ENCODE results near the gene TCF3. TPM values are rescaled to one million over a fixed set of nuclear protein-coding genes. Genes with fewer than 3 reads are reported as not detected.
"Not testable (repeated sequence)": the region's sequence is repeated elsewhere in the genome, so short reads cannot be mapped to it uniquely, and the experiment has no call there.

TCF3 gene
- total and polyA plus RNA-seq, 2 donors = 27.4 to 50.2 TPM

DNA sequence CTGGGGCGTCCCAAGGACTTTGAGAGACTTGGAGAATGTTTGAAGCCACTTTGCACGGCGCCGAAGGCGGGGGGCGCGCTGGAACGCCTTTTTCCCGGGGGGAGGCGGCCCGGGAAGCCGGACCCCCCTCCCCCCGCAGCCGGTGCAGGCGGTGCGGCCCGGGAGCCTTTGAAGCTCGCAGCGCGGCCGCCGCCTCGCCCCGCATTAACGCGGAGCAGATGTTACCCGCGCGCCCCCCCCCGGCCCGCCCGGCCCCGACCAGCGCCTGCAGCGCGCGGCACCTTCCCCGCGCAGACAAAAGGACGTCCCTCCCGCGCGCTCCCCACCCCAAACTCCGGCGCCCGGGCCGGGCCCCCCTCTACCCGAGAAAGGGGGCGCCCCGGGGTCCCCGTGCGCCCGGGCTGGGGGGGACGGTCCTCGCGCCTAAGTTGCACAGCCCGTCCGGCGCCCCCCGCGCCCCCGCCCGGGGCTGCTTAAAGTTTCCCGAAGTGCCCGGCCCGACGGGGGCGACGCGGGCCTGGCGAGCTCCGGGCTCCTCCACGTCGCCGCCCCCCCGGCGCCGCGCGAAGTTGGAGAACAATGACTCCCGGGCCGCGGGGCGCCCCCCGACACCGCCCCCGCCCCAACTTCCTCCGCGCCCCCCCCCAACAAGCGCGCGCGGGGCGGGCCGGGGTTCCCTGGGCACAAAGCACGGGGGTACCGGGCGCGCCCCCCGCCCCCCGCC lies 685 bp downstream of the TCF3 start:
- Histone ChIP-seq H3K36me3 (ENCODE audit: insufficient read depth) (no peaks in the 10 kb centered on the region), H3K4me1 (ENCODE audit: insufficient read depth) (peaks cover 2% of the 10 kb centered on the region), H3K27ac (ENCODE audit: low read depth) (no peak overlapping the region), H3K4me3 (ENCODE audit: low read depth, low read length) (peak overlapping the region; percentile 96)
- WGBS = 2% methylated on average over 99 of the region's 101 CpGs
- no peak for DNase-seq (ENCODE audit: extremely low spot score)

DNA sequence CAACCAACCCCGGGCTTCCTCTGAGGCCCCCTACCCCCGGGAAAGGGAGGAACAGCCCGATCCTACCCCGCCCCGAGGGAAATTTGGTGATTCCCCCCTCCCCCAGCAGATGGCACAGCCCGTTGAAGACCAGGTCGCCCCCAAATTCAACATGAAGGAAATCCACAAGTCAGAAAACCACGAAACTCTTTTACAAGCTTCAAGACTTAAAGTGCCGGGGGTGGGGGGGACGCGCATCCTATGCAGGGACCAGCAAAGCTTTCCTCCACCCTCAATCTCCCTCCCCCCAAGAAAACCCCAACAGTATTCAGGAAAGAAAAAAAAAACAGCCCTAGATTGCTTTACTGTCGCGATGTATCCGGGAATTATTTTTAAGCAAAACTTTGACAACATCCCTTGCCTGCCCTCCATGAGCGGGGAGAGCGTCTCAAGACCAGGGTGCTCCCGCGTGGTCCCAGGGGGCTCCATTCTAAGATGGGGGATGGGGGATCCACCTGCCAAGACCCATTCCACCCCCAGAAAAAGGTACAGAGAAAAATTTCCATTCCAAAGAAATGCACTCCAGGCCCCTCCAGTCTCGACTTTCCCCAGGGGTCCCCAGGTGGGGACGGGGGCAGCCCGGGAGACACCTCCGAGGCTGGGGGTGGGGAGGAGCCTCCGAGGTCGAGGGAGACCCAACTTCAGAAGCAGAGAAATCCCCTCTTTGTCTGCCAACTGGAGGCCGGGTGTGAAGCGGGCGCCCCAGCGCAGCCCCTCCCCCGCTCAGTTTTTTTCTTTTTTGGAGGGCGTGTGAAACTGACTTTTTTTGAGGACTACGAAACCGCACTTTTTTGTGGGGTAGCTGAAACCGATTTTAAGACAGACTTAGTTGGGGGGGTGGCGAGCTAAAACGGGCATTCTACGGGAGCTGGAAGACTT lies 1.5 kb downstream of the TCF3 start:
- Histone ChIP-seq H3K4me1 (ENCODE audit: insufficient read depth) (peaks cover 2% of the 10 kb centered on the region), H3K36me3 (ENCODE audit: insufficient read depth) (no peaks in the 10 kb centered on the region), H3K4me3 (ENCODE audit: low read depth, low read length) (peak overlapping the region; percentile 96), H3K27ac (ENCODE audit: low read depth) (no peak overlapping the region)
- no peak for DNase-seq (ENCODE audit: extremely low spot score)
- WGBS = 7% methylated on average over 36 of the region's 36 CpGs

DNA sequence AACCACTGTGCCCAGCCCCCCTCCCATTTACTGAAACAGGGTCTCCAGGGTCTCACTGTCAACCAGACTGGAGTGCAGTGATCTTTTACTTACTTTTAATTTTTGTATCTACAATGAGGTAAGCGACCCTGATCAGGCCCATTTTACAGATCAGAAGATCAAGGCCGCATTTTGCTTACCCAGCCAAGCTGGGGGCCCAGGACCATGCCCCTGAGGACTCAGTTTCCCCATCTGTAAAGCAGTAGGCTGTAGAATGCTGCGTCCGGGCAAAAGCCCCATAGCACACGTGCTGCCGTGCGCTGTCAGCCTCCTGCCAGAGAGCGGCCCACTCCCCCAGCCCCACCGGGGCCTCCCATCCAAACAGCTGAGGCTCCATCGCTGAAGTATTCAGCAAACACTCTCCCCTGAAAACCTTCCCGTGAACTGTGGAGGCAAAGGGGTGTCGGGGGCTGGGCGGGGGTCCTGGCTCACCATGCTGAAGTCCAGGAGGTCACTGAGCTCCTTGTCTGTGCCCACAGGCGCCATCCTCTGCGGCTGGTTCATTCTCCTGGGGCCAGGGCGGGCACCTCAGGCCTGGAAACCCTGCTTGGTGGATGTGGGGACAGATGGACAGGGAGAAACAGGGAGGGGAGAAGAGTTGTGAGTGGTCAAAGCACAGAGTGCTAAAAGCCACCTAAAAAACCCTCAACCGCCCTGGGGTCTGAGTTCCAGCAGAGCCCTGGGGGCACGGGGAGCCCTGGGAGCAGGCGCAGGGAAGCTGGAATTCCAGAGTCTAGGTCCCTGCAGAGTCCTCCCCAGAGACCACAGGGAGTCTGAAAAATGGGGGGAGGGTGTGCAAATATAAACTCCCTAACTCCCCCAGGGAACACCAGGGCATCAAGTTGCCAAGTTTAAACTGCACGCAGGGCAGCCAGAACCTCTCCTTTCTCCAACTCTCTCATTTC lies 2.4 kb downstream of the TCF3 start:
- Histone ChIP-seq H3K4me1 (ENCODE audit: insufficient read depth) (peaks cover 2% of the 10 kb centered on the region), H3K36me3 (ENCODE audit: insufficient read depth) (no peaks in the 10 kb centered on the region), H3K27ac (ENCODE audit: low read depth) (no peak overlapping the region), H3K4me3 (ENCODE audit: low read depth, low read length) (no peak overlapping the region)
- no peak for DNase-seq (ENCODE audit: extremely low spot score)
- WGBS = 86% methylated on average over 20 of the region's 20 CpGs

DNA sequence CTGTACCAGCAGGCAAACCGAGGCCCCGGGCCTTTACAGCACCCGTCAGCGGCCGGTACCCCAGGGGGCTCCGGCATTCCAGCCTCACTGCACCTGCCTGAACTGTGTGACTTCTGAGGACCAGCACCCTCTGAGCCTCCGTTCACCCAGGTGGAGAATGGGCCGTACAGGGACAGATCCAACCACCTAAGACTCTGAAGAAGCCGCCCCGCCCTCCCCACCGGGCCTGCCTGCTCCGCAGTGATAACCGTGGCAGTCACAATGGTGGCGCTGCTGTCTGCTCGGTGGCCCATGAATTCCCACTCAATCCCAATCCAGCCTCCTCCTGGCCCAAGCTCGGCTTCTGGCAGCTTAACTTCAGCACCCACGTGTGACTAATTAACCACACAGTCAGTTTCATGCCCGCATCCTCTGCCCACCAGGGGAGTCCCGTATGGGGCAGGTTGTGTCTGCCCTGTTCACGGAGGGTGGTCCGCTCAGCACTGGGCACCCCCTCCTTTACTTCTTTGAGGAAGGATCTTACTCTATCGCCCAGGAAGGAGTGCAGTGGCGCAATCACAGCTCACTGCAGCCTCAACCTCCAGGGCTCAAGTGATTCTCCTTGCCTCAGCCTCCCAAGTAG lies 3.4 kb downstream of the TCF3 start:
- Histone ChIP-seq H3K36me3 (ENCODE audit: insufficient read depth) (no peaks in the 10 kb centered on the region), H3K4me3 (ENCODE audit: low read depth, low read length) (no peak overlapping the region), H3K4me1 (ENCODE audit: insufficient read depth) (peaks cover 2% of the 10 kb centered on the region), H3K27ac (ENCODE audit: low read depth) (no peak overlapping the region)
- no peak for DNase-seq (ENCODE audit: extremely low spot score)
- WGBS = 90% methylated on average over 23 of the region's 23 CpGs

DNA sequence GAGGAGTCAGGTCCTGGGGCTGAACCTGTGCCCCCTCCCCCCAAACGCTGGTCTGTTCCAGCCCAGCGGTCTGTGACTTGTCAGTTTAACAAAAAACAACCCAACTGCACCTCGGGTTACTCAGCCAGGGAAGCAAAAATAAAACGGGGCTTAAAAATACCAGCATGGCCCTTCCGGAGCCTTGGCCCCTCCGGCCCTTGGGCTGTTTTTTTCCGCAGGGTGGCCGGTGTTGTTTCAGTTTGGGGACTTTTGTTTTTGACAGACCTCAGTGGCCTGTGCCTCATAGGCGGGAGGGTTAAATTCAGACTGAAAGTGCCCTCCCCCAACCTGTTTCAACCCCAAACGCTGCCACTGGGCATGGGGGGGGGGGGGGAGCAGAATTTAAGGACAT lies 4.0 kb downstream of the TCF3 start:
- Histone ChIP-seq H3K4me1 (ENCODE audit: insufficient read depth) (peaks cover 2% of the 10 kb centered on the region), H3K36me3 (ENCODE audit: insufficient read depth) (peaks cover 2% of the 10 kb centered on the region), H3K4me3 (ENCODE audit: low read depth, low read length) (no peak overlapping the region), H3K27ac (ENCODE audit: low read depth) (no peak overlapping the region)
- WGBS = 84% methylated on average over 10 of the region's 10 CpGs
- DNase-seq (ENCODE audit: extremely low spot score) = no peak

DNA sequence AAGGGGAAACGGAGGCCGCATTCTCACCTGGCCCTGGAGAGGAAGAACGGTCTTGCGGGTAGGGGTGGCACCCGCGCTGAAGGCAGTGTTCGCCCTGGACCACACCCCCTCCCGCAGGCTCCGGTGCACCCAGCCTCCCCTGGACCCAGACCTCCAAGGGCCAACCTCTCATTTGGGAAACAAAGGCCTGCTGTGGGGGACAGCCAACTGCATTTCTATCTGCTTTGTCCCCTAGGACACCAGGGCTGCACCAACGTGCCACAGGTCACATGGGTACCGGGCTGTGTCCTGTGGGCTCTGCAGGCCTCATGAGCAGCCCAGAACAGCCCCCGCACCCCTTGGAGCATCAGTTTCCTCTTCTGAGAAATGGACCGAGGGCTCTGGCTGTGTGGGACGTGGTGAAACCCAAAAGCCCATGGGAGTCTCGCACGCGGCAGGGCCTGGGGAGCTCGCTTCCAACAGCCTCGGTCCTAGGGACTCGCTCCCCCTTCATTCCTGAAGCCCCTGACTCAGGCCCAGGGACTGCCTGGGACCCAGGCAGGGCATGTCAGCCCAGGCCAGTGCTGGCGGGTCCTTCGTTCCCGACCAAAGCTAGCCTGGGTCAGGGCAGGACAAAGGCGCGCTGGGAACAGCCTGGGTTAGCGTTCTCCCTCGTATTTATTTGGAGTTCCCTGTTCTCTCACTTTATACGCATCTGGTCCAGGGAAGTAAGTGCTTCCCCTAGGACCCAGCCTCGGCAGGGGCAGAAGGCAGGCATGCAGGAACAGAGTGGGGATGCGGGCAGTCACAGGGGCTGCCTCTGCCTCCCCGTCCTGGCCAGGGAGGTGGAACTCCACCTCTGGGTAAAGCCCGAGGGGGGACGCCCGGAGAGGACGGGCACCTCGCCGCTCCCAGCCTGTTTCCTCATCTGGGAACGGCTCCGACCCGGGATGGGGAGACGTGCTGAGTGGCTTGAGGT lies 4.6 kb downstream of the TCF3 start:
- Histone ChIP-seq H3K27ac (ENCODE audit: low read depth) (no peak overlapping the region), H3K4me1 (ENCODE audit: insufficient read depth) (peaks cover 2% of the 10 kb centered on the region), H3K4me3 (ENCODE audit: low read depth, low read length) (no peak overlapping the region), H3K36me3 (ENCODE audit: insufficient read depth) (peaks cover 2% of the 10 kb centered on the region)
- 93% methylated on average over 41 of the region's 41 CpGs for WGBS
- no peak for DNase-seq (ENCODE audit: extremely low spot score)

DNA sequence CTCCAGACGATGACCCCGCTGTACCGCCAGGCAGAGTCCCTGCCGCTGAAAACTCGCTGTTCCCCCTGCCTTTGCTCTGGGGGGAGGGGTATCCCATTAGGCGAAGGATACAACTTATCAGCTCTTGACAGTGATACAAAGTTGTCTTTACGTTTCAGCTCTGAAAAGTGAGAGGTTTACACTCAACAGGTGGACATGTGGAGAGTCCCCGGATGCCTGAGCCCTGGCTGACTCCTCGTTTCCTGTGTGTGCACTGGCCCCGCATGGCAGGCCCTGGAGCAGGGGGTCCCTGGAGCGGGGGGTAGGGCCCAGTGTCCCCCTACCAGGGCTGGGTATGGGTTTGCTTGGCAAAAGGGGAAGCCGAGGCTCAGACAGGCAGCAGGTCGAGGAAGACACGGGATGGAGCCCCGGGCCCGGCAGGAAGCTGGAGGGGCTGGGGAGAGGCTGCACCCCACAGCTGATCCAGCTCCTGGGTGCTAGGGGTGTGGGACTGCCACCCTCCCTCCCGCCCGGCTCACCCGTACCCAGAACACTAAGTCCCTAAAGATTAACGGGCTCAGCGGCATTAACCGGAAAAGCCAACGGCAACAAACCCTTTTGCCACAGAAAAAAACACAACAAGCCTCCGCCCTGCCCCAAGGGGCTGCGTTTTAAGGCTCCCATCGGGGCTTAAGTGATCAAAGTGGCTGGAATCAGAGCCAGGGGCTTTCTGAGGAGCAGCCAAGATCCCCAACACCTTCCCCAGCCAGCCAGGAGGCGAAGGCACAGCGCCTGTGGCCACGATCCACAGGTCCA lies 5.6 kb downstream of the TCF3 start:
- WGBS = 83% methylated on average over 29 of the region's 29 CpGs
- H3K27ac ChIP-seq (ENCODE audit: low read depth) = no peak overlapping the region
- peaks cover 2% of the 10 kb centered on the region for H3K36me3 ChIP-seq (ENCODE audit: insufficient read depth)
- DNase-seq (ENCODE audit: extremely low spot score) = no peak
- H3K4me1 ChIP-seq (ENCODE audit: insufficient read depth) = peaks cover 2% of the 10 kb centered on the region
- no peak overlapping the region for H3K4me3 ChIP-seq (ENCODE audit: low read depth, low read length)

DNA sequence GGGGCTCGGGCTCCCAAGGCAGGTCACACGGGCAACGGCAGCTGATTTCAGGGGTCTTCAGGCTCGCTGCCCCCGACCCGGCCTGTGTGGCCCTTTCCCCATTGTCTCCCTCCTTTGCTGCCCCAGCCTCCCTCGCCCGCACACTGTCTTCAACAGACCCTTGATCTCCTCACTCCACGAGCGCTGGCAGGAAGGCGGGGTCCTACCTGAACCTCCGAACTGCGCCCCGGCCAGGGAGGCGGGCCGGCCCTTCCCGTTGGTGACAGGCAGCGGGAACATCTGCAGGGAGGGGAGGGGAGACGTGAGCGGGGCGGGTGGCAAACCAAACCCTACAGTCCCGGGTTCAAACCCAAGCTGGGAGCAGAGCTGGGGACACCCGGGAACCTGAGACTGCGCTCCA lies 6.3 kb downstream of the TCF3 start:
- DNase-seq (ENCODE audit: extremely low spot score) = no peak

DNA sequence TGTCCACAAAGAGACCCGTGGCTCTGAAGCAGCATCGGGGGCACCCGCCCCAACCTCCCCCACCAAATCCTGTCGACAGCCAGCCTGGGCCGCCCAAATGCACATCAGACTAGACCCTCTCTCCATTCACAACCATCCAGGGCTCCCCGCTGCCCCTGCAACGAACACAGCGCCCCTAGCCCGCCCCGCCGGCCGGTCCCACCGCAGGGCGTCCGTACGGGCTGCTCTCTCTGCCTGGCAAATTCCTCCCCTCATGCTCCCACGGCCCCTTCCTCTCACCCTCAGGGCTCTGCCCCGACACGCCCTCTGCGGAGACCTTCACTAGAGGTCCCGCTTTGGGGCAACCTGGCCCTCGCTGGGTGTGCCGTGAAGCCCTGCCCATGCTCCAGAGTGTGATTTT lies 7.1 kb downstream of the TCF3 start:
- no peak overlapping the region for H3K27ac ChIP-seq (ENCODE audit: low read depth)
- H3K36me3 ChIP-seq (ENCODE audit: insufficient read depth) = peaks cover 2% of the 10 kb centered on the region
- H3K4me3 ChIP-seq (ENCODE audit: low read depth, low read length) = no peak overlapping the region
- H3K4me1 ChIP-seq (ENCODE audit: insufficient read depth) = no peaks in the 10 kb centered on the region
- DNase-seq (ENCODE audit: extremely low spot score) = no peak
- WGBS = 93% methylated on average over 23 of the region's 23 CpGs

More for the DNA sequence above, 6.3 kb downstream of the TCF3 start:
- 90% methylated on average over 24 of the region's 24 CpGs for WGBS
- H3K4me3 ChIP-seq (ENCODE audit: low read depth, low read length) = no peak overlapping the region
- H3K27ac ChIP-seq (ENCODE audit: low read depth) = no peak overlapping the region
- peaks cover 1% of the 10 kb centered on the region for H3K4me1 ChIP-seq (ENCODE audit: insufficient read depth)
- H3K36me3 ChIP-seq (ENCODE audit: insufficient read depth) = peaks cover 2% of the 10 kb centered on the region

DNA sequence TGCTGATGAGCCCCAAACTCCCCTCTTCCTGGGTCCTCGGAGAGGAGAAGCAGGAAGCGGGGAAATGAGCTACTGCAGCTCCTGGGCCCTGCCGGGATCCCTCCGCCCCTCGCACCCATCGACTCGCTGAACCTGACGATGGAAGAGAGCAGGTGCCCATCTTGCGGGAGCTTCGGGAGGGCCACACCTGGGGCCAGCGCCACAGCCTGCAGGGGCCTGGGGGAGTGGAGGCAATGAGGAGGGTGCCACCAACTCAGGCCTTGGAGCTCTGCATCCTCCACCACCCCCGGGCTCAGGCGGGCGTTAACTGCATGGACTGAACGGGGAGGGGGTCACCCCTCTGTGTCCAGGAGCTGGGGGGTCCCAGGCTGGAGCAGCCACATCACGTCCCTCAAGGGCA lies 8.3 kb downstream of the TCF3 start:
- Histone ChIP-seq H3K4me3 (ENCODE audit: low read depth, low read length) (no peak overlapping the region), H3K4me1 (ENCODE audit: insufficient read depth) (no peaks in the 10 kb centered on the region), H3K36me3 (ENCODE audit: insufficient read depth) (peaks cover 2% of the 10 kb centered on the region), H3K27ac (ENCODE audit: low read depth) (no peak overlapping the region)
- WGBS = 94% methylated on average over 16 of the region's 16 CpGs
- no peak for DNase-seq (ENCODE audit: extremely low spot score)

DNA sequence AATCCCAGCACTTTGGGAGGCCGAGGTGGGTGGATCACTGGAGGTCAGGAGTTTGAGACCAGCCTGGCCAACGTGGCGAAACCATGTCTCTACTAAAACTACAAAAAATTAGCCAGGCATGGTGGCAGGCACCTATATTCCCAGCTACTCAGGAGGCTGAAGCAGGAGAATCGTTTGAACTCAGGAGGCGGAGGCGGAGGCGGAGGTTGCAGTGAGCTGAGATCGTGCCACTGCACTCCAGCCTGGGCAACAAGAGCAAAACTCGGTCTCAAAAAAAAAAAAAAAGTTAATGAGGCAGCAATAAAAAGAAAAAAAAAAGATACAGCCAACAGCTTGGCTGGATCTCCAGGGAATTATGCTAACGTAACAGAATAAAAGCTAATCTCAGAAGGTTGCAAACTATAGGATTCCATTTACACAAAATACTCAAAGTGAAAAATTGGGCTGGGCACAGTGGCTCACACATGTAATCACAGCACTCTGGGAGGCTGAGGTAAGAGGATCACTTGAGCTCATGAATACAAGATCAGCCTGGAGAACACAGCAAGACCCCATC lies 11.4 kb downstream of the TCF3 start:
- not testable (repeated sequence) for H3K36me3 ChIP-seq (ENCODE audit: insufficient read depth); H3K27ac ChIP-seq (ENCODE audit: low read depth); H3K4me3 ChIP-seq (ENCODE audit: low read depth, low read length); DNase-seq (ENCODE audit: extremely low spot score); H3K4me1 ChIP-seq (ENCODE audit: insufficient read depth)
- WGBS = 85% methylated on average over 10 of the region's 10 CpGs

Measured in urinary bladder (tissue), 4 donors.